PC-3 (cell line): ENCODE data around the gene RGS7. TPM values are rescaled to one million over a fixed set of nuclear protein-coding genes. Genes with fewer than 3 reads are reported as not detected.

Experiments used
- ATAC-seq: fragments of 200-7000 bp; cut with Tn5 transposase; 2 replicates; pipeline ENCODE4 v1.9.1; 2020; ENCODE audit warnings: mild to moderate bottlenecking, moderate library complexity
- BruUV-seq: library from RNA; stranded (reverse); fragments of 400-500 nt; replicated peaks from 2 replicates; lab custom pipeline; 2021; lab: Mats Ljungman, UMichigan
- CTCF ChIA-PET: fragments of 300-600 bp; sonication (Branson Sonifier 250); formaldehyde crosslinking; loops from one replicate; lab custom pipeline; 2022; ENCODE audit warnings: antibody characterized with exemption; lab: Charles Lee
- POLR2A ChIA-PET: fragments of 300-600 bp; sonication (Branson Sonifier 250); formaldehyde crosslinking; loops from one replicate; lab custom pipeline; 2022; ENCODE audit warnings: antibody characterized with exemption; ENCODE audit not compliant: unreplicated experiment; lab: Charles Lee
- DNase-seq: peaks from one replicate; pipeline ENCODE4 v3.0.0-alpha.2; 2015
- H2AFZ ChIP-seq: fragments of 300-600 bp; sonication (generic); 2 replicates; pipeline ENCODE4 v1.6.0; 2016; ENCODE audit warnings: antibody characterized with exemption, low read length
- H3F3A ChIP-seq: fragments of 300-600 bp; sonication (generic); one replicate; pipeline ENCODE4 v1.6.0; 2017; ENCODE audit warnings: antibody characterized with exemption, low read length, control low read depth, mild to moderate bottlenecking; ENCODE audit not compliant: unreplicated experiment
- H3K27ac ChIP-seq: fragments of 300-600 bp; sonication (generic); 2 replicates; pipeline ENCODE4 v1.5.1; 2016; ENCODE audit warnings: mild to moderate bottlenecking, low read length
- H3K27me3 ChIP-seq: fragments of 300-600 bp; sonication (generic); 2 replicates; pipeline ENCODE4 v1.6.1; 2016; ENCODE audit warnings: low read length, mixed read lengths
- H3K36me3 ChIP-seq: fragments of 300-600 bp; sonication (generic); 2 replicates; pipeline ENCODE4 v1.6.1; 2016; ENCODE audit warnings: low read depth, mixed run types, low read length, mixed read lengths
- H3K4me1 ChIP-seq: fragments of 300-600 bp; sonication (generic); 2 replicates; pipeline ENCODE4 v1.5.1; 2016; ENCODE audit warnings: low read length; ENCODE audit not compliant: insufficient read depth
- H3K4me2 ChIP-seq: fragments of 300-600 bp; sonication (generic); 2 replicates; pipeline ENCODE4 v1.6.0; 2016; ENCODE audit warnings: low read length
- H3K4me3 ChIP-seq: fragments of 300-600 bp; sonication (generic); 2 replicates; pipeline ENCODE4 v1.5.1; 2016; ENCODE audit warnings: mild to moderate bottlenecking, low read length, mixed read lengths
- H3K79me2 ChIP-seq: fragments of 300-600 bp; sonication (generic); 2 replicates; pipeline ENCODE4 v1.6.1; 2017; ENCODE audit warnings: low read length, mixed read lengths
- H3K9ac ChIP-seq: fragments of 300-600 bp; sonication (generic); 2 replicates; pipeline ENCODE4 v1.6.0; 2016; ENCODE audit warnings: mild to moderate bottlenecking, low read length
- H3K9me2 ChIP-seq: fragments of 300-600 bp; sonication (generic); replicated peaks from 2 replicates; pipeline ENCODE4 v1.6.1; 2016; ENCODE audit warnings: mixed run types, low read length, mixed read lengths
- H3K9me3 ChIP-seq: fragments of 300-600 bp; sonication (generic); 2 replicates; pipeline ENCODE4 v1.6.1; 2016; ENCODE audit warnings: low read length, mixed read lengths
- H4K20me1 ChIP-seq: fragments of 300-600 bp; sonication (generic); 2 replicates; pipeline ENCODE4 v1.6.1; 2016; ENCODE audit warnings: low read length, mixed read lengths
- EZH2 ChIP-seq: fragments of 300-600 bp; sonication (generic); IDR thresholded peaks from one replicate; pipeline ENCODE4 v1.6.1; 2017; ENCODE audit warnings: antibody characterized with exemption, mild to moderate bottlenecking, low read length; ENCODE audit not compliant: unreplicated experiment
- EZH2phosphoT487 ChIP-seq: fragments of 300-600 bp; sonication (generic); IDR thresholded peaks from 2 replicates; pipeline ENCODE4 v1.6.1; 2018; ENCODE audit warnings: mild to moderate bottlenecking, antibody characterized with exemption, low read length, borderline replicate concordance
- intact Hi-C: fragments of 100-400 bp; cut with micrococcal nuclease; formaldehyde crosslinking; loops from 2 replicates; pipeline ENCODE4 v1.9.0; 2023
- total RNA-seq: library from RNA; depleted of rRNA; stranded (reverse); fragments of >200 nt; gene quantifications from 2 replicates; pipeline ENCODE4 v1.2.3, GENCODE V29; 2014
- TF ChIP-seq, protein P1 (sequence below): fragments of 300-600 bp; sonication (generic); conservative IDR thresholded peaks from 2 replicates; pipeline ENCODE4 v1.5.1; 2017; ENCODE audit warnings: antibody characterized with exemption, low read depth, mild to moderate bottlenecking, low read length

Gene RGS7
- total RNA-seq, 1 experiment from 2014 or later: 0.15 TPM

DNA sequence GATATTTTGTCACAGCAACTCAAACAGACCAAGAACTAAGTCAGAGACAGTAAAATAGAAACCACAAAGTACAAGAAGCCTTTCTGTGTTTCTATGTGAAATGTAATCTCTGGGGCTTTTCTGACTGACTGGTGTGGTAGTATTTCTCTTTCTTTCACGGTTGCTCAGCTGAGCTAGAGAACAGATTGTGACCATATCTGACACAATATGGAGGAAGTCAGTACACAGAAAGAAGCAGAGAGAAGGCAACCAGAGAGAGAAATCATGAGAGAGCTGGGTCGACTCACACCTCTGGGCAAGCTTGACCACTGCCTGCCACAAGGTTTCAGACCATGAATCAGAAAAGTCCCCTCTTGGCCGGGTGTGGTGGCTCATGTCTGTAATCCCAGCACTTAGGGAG, 536.2 kb downstream of the RGS7 start:
- no peak overlapping the region for H2AFZ ChIP-seq
- no TSS peak for BruUV-seq
- POLR2A ChIA-PET: no interaction called here

DNA sequence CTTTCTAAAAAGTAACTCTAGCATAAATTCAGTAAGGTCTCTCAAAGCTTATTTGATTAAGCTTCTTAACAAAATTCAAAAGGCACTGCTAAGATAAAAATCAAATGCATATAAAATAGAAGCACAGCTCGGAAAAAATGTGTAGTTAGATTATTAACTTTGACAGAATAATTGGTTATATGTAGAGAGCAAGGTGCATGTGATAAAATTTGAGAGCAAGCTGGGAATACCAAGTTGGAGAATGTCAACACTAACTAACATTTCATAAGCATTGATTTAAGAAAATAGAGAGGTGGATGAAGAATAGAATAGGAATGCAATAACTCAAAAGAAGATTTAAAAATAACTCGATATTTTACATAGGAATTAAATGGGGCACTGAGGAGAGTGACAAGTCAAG, 540.5 kb downstream of the RGS7 start:
- H3K9ac ChIP-seq: no peak overlapping the region
- no peak overlapping the region for H3K4me3 ChIP-seq
- H2AFZ ChIP-seq: no peak overlapping the region
- H3K27ac ChIP-seq: no peak overlapping the region
- no peak for ATAC-seq
- BruUV-seq: no TSS peak
- H3K9me2 ChIP-seq: no peaks in the 10 kb centered on the region
- no peaks in the 10 kb centered on the region for H3F3A ChIP-seq
- H3K9me3 ChIP-seq: no peaks in the 10 kb centered on the region
- H4K20me1 ChIP-seq: no peaks in the 10 kb centered on the region
- no peak for TF ChIP-seq EZH2phosphoT487
- TF ChIP-seq, protein P1, sequence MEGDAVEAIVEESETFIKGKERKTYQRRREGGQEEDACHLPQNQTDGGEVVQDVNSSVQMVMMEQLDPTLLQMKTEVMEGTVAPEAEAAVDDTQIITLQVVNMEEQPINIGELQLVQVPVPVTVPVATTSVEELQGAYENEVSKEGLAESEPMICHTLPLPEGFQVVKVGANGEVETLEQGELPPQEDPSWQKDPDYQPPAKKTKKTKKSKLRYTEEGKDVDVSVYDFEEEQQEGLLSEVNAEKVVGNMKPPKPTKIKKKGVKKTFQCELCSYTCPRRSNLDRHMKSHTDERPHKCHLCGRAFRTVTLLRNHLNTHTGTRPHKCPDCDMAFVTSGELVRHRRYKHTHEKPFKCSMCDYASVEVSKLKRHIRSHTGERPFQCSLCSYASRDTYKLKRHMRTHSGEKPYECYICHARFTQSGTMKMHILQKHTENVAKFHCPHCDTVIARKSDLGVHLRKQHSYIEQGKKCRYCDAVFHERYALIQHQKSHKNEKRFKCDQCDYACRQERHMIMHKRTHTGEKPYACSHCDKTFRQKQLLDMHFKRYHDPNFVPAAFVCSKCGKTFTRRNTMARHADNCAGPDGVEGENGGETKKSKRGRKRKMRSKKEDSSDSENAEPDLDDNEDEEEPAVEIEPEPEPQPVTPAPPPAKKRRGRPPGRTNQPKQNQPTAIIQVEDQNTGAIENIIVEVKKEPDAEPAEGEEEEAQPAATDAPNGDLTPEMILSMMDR: no peak
- no peak for TF ChIP-seq EZH2
- no peaks in the 10 kb centered on the region for H3K27me3 ChIP-seq
- intact Hi-C loops: no loop called here
- H3K36me3 ChIP-seq: no peaks in the 10 kb centered on the region
- DNase-seq: no peak
- no peaks in the 10 kb centered on the region for H3K79me2 ChIP-seq
- no peak overlapping the region for H3K4me2 ChIP-seq
- ChIA-PET CTCF (no interaction called here), POLR2A (no interaction called here)
- H3K4me1 ChIP-seq: peaks cover 12% of the 10 kb centered on the region

More for the DNA sequence above, 536.2 kb downstream of the RGS7 start:
- DNase-seq: no peak
- no peak overlapping the region for H3K9ac ChIP-seq
- no peaks in the 10 kb centered on the region for H3K9me2 ChIP-seq
- H3K4me3 ChIP-seq: no peak overlapping the region
- H3K4me1 ChIP-seq: peaks cover 9% of the 10 kb centered on the region; the same call in 1 of the 2 replicates
- no peaks in the 10 kb centered on the region for H3K79me2 ChIP-seq
- no peaks in the 10 kb centered on the region for H3K9me3 ChIP-seq
- H3K36me3 ChIP-seq: no peaks in the 10 kb centered on the region
- H3F3A ChIP-seq: no peaks in the 10 kb centered on the region
- CTCF ChIA-PET: no interaction called here
- ATAC-seq: no peak
- no peak overlapping the region for H3K4me2 ChIP-seq
- TF ChIP-seq EZH2 (no peak), EZH2phosphoT487 (no peak)
- TF ChIP-seq, protein P1: no peak
- H4K20me1 ChIP-seq: no peaks in the 10 kb centered on the region
- H3K27me3 ChIP-seq: no peaks in the 10 kb centered on the region
- intact Hi-C loops: loop anchor here (10.0 kb wide), 1 partner anchor 306 kb away; no protein-coding TSS in a partner anchor
- no peak overlapping the region for H3K27ac ChIP-seq

GRCh38 chr1:240813720-240814119, 543.3 kb downstream of the RGS7 start:
- TF ChIP-seq EZH2phosphoT487 (no peak), EZH2 (no peak)
- TF ChIP-seq, protein P1: no peak
- BruUV-seq: no TSS peak
- Histone ChIP-seq H3K4me3 (no peak overlapping the region), H3K9me3 (no peaks in the 10 kb centered on the region), H3K4me2 (no peak overlapping the region), H3K79me2 (no peaks in the 10 kb centered on the region), H3K27me3 (no peaks in the 10 kb centered on the region), H2AFZ (no peak overlapping the region), H3K27ac (no peak overlapping the region), H3F3A (no peaks in the 10 kb centered on the region), H3K9ac (no peak overlapping the region), H3K4me1 (peaks cover 20% of the 10 kb centered on the region), H4K20me1 (no peaks in the 10 kb centered on the region), H3K9me2 (no peaks in the 10 kb centered on the region), H3K36me3 (no peaks in the 10 kb centered on the region)
- CTCF ChIA-PET: no interaction called here
- POLR2A ChIA-PET: no interaction called here
- ATAC-seq (no peak), DNase-seq (no peak)
- intact Hi-C loops: no loop called here
